Measurements from ENCODE around the gene C11orf58.

Gene C11orf58

DNA sequence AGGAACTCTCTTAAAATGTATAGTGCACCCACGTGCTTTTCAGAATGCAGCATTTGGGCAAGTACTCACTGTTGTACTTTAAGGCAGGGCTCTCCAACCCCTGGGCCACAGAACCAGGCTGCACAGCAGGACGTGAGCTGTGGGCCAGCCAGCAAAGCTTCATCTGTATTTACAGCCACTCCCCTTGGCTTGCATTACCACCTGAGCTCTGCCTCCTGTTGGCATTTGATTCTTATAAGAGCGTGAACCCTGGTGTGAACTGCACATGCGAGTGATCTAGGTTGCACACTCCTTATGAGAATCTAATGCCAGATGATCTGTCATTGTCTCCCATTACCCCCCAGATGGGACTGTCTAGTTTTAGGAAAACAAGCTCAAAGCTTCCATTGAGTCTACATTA lies 3.0 kb downstream of the C11orf58 start:
- Histone ChIP-seq H2AFZ (no peak overlapping the region), H3K4me2 (ENCODE audit: low read length) (peak overlapping the region; percentile 22), H3K27ac (no peak overlapping the region), H3K4me1 (peaks cover 6% of the 10 kb centered on the region), H3K4me3 (ENCODE audit: low read depth, low read length) (no peak overlapping the region), H3K27me3 (ENCODE audit: control insufficient read depth, insufficient read depth, low read length) (no peaks in the 10 kb centered on the region), H3K79me2 (peaks cover 29% of the 10 kb centered on the region), H3K9me3 (ENCODE audit: control insufficient read depth, low read length) (no peaks in the 10 kb centered on the region), H3K36me3 (ENCODE audit: control insufficient read depth, insufficient read depth, low read length) (no peaks in the 10 kb centered on the region), H3K9ac (no peak overlapping the region)
- no peak for TF ChIP-seq CTCF (IDR thresholded peaks at IDR 0.05)

DNA sequence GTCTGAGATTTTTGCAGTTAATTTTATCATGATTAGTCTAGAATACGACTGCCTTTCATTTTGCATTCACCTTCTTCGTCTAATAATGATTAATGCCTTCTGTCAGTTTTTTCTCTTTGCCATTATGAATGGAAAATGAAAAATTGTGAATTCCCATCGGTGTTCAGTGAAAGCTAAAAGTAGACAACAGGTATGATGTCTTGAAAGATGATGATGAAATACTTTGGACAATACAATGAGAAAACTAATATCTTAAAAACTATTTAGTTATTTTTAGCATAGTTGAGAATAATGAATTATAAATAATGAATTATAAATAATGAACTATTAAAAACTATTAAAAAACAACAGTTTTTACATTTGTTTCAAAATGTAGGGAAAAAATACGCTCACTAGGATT lies 5.0 kb downstream of the C11orf58 start:
- no peaks in the 10 kb centered on the region for H3K27me3 ChIP-seq (ENCODE audit: control insufficient read depth, insufficient read depth, low read length)
- H3K4me1 ChIP-seq, result peaks cover 6% of the 10 kb centered on the region
- H3K36me3 ChIP-seq (ENCODE audit: control insufficient read depth, insufficient read depth, low read length), result no peaks in the 10 kb centered on the region
- no peak overlapping the region for H3K4me2 ChIP-seq (ENCODE audit: low read length)
- H2AFZ ChIP-seq, result no peak overlapping the region
- H3K9me3 ChIP-seq (ENCODE audit: control insufficient read depth, low read length), result no peaks in the 10 kb centered on the region
- H3K9ac ChIP-seq, result no peak overlapping the region
- peaks cover 29% of the 10 kb centered on the region for H3K79me2 ChIP-seq
- TF ChIP-seq CTCF (IDR thresholded peaks at IDR 0.05), result no peak
- no peak overlapping the region for H3K27ac ChIP-seq
- no peak overlapping the region for H3K4me3 ChIP-seq (ENCODE audit: low read depth, low read length)

DNA sequence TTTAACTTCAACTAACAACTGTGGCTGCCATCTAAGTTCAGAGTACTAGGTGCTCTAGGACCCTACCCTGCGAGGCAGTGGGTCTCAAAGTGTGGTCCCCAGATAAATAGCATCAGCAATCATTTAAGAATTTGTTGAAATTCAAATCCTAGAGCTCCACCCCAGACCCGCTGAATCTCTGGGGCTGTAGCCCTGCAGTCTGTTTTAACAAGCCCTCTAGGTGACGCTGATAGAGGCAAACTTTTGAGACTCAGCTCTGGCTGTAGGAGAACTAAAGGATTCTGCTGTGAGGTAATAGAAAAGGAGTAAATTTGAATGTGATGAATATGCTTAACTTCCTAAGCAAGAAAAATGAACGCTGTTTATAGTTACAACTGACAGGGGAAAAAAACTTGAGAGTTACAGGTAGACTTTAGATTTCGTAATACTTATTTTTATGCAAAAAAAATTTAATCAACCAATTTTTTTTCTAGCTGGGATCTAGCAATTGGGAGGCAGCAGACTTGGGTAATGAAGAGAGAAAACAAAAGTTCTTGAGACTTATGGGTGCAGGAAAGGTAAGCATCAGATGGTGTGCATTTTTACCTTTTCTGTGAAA lies 5.8 kb downstream of the C11orf58 start:
- Histone ChIP-seq H3K9ac (no peak overlapping the region), H2AFZ (no peak overlapping the region), H3K27ac (no peak overlapping the region), H3K4me3 (ENCODE audit: low read depth, low read length) (no peak overlapping the region), H3K79me2 (peaks cover 21% of the 10 kb centered on the region), H3K4me1 (peaks cover 6% of the 10 kb centered on the region), H3K9me3 (ENCODE audit: control insufficient read depth, low read length) (no peaks in the 10 kb centered on the region), H3K4me2 (ENCODE audit: low read length) (no peak overlapping the region), H3K36me3 (ENCODE audit: control insufficient read depth, insufficient read depth, low read length) (no peaks in the 10 kb centered on the region), H3K27me3 (ENCODE audit: control insufficient read depth, insufficient read depth, low read length) (no peaks in the 10 kb centered on the region)
- TF ChIP-seq CTCF (IDR thresholded peaks at IDR 0.05), result no peak

DNA sequence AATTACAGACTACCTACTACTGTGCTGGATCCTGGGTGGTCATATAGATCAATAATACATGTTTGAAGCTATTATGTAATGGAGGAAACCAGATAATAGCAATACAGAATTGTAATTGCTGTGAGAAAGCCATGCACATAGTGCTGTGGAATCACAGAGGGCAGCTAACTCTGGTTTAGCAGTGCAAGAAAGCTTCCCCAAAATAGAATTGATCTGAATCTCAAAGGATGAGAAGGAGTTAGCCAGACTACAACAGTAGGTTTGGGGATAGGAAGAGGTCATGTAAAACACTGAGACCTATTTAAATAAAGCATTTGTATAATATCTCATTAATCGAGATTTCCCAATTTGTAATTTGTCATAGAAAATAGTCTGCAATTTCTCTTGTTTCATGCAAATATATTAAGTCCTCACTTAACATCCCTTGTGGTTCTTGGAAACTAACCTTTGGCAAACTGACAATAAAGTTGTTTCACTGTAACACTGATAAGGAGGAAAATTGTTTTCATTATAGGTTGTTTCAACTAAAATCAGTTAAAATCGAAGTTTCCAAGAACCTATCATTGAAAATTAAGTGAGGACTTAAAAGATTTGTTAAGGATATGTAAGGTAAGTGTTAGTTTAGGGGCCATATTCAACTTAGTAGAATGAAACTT lies 7.6 kb downstream of the C11orf58 start:
- H3K4me2 ChIP-seq (ENCODE audit: low read length), result no peak overlapping the region
- TF ChIP-seq CTCF (IDR thresholded peaks at IDR 0.05), result no peak
- H2AFZ ChIP-seq, result no peak overlapping the region
- H3K27me3 ChIP-seq (ENCODE audit: control insufficient read depth, insufficient read depth, low read length), result no peaks in the 10 kb centered on the region
- H3K27ac ChIP-seq, result no peak overlapping the region
- H3K9me3 ChIP-seq (ENCODE audit: control insufficient read depth, low read length), result no peaks in the 10 kb centered on the region
- peaks cover 9% of the 10 kb centered on the region for H3K79me2 ChIP-seq
- no peak overlapping the region for H3K4me3 ChIP-seq (ENCODE audit: low read depth, low read length)
- H3K9ac ChIP-seq, result no peak overlapping the region
- H3K4me1 ChIP-seq, result peaks cover 2% of the 10 kb centered on the region
- H3K36me3 ChIP-seq (ENCODE audit: control insufficient read depth, insufficient read depth, low read length), result no peaks in the 10 kb centered on the region

GRCh38 chr11:16749092-16749491 lies 10.6 kb downstream of the C11orf58 start:
- H3K9ac ChIP-seq, result no peak overlapping the region
- no peak overlapping the region for H2AFZ ChIP-seq
- H3K4me2 ChIP-seq (ENCODE audit: low read length), result no peak overlapping the region
- no peaks in the 10 kb centered on the region for H3K27me3 ChIP-seq (ENCODE audit: control insufficient read depth, insufficient read depth, low read length)
- no peaks in the 10 kb centered on the region for H3K79me2 ChIP-seq
- no peaks in the 10 kb centered on the region for H3K9me3 ChIP-seq (ENCODE audit: control insufficient read depth, low read length)
- peaks cover 2% of the 10 kb centered on the region for H3K4me1 ChIP-seq
- no peak for TF ChIP-seq CTCF (IDR thresholded peaks at IDR 0.05)
- no peaks in the 10 kb centered on the region for H3K36me3 ChIP-seq (ENCODE audit: control insufficient read depth, insufficient read depth, low read length)
- no peak overlapping the region for H3K4me3 ChIP-seq (ENCODE audit: low read depth, low read length)
- H3K27ac ChIP-seq, result no peak overlapping the region
